Urinary bladder (tissue), 4 donors: ENCODE data around the gene BABAM2. TPM values are rescaled to one million over a fixed set of nuclear protein-coding genes. Genes with fewer than 3 reads are reported as not detected.
A peak's percentile ranks its signal among the peaks of the same experiment; 100 is the strongest.

Experiments
- DNase-seq: peaks from one replicate; pipeline ENCODE4 v3.0.0-alpha.2; 2015; ENCODE audit errors: extremely low spot score
- H3K27ac ChIP-seq: one replicate; pipeline ENCODE4 v1.5.1; 2013; ENCODE audit warnings: low read depth, mild to moderate bottlenecking, moderate library complexity
- H3K36me3 ChIP-seq: one replicate; pipeline ENCODE4 v1.6.1; 2013; ENCODE audit warnings: mild to moderate bottlenecking, moderate library complexity; ENCODE audit not compliant: insufficient read depth
- H3K4me1 ChIP-seq: one replicate; pipeline ENCODE4 v1.6.1; 2013; ENCODE audit warnings: mild to moderate bottlenecking, moderate library complexity; ENCODE audit not compliant: insufficient read depth
- H3K4me3 ChIP-seq: one replicate; pipeline ENCODE4 v1.5.1; 2013; ENCODE audit warnings: low read depth, low read length
- WGBS: extraction: QIAGEN DNeasy Blood & Tissue Kit; methylation state at CpG from one replicate; pipeline ENCODE4 v1.1.7; 2013; 5-methylcytosine and 5-hydroxymethylcytosine counted together
- polyA plus RNA-seq: library from polyadenylated mRNA; stranded (reverse); fragments of 200-250 nt; gene quantifications from one replicate; pipeline ENCODE4 v1.2.3, GENCODE V29; 2013
- total RNA-seq: library from RNA; depleted of rRNA; stranded (reverse); fragments of >200 nt; gene quantifications from one replicate; pipeline ENCODE4 v1.2.3, GENCODE V29; 2014
- donor health status: healthy with polysubstance abuse.
- donor health status: healthy.

The BABAM2 gene
- total and polyA plus RNA-seq, 2 donors, result 37.0 to 40.6 TPM

DNA sequence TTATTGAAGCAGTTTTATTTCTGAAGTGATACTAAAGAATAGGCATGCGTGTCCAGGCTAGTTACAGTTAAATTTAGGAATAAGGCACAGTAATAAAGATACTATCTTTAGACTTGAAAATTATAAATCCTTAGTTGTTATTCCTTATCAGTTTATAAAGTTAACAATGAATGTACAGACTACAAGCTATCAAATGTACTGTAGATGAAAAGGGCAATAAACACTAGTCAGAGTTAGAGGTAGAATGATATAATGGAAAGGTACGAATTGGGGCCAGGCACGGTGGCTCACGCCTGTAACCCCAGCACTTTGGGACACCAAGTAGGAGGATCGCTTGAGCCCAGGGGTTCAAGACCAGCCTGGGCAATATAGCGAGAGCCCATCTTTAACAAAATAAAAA, 4.2 kb upstream of the BABAM2 start:
- 67% methylated on average over 6 of the region's 6 CpGs for WGBS
- H3K27ac ChIP-seq, result no peak overlapping the region
- no peaks in the 10 kb centered on the region for H3K4me1 ChIP-seq
- H3K4me3 ChIP-seq, result no peak overlapping the region
- H3K36me3 ChIP-seq, result no peaks in the 10 kb centered on the region
- no peak for DNase-seq

DNA sequence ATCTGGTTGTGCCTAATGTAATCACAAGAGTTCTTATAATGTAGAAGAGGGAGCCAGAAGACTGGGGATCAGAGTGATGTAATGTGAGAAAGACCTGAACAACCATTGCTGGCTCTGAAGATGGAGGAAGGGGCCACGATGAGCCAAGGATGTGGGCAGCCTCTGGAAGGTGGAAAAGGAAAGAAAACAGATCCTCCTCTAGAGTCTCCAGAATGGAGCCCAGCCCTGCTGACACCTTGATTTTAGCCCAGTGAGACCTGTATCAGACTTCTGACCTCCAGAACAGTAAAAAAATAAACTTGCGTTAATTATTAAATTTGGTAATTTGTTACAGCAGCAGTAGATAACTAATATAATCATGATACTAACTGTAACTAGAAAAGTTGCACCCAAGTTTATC, 3.4 kb upstream of the BABAM2 start:
- no peaks in the 10 kb centered on the region for H3K36me3 ChIP-seq
- no peak for DNase-seq
- H3K4me3 ChIP-seq, result no peak overlapping the region
- no peaks in the 10 kb centered on the region for H3K4me1 ChIP-seq
- no peak overlapping the region for H3K27ac ChIP-seq
- 45% methylated on average over 2 of the region's 2 CpGs for WGBS

DNA sequence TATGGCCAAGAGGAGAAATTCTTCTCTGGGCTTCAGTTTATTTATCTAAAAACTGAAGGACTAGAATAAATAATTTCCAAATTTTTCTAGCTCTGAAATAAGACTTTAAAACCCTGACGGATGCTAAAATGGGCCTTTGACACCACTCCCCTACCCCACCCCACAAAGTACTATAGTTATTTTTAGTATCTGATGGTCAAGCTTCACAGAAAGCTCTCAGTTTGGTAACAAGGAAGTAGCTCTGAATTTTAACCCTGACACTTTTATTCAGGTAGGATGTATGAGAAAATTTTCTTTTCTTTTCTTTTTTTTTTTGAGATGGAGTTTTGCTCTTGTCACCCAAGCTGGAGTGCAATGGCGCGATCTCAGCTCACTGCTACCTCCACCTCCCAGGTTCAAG, 2.7 kb upstream of the BABAM2 start:
- Histone ChIP-seq H3K4me1 (no peaks in the 10 kb centered on the region), H3K4me3 (no peak overlapping the region), H3K27ac (no peak overlapping the region), H3K36me3 (no peaks in the 10 kb centered on the region)
- no peak for DNase-seq
- 74% methylated on average over 3 of the region's 3 CpGs for WGBS

DNA sequence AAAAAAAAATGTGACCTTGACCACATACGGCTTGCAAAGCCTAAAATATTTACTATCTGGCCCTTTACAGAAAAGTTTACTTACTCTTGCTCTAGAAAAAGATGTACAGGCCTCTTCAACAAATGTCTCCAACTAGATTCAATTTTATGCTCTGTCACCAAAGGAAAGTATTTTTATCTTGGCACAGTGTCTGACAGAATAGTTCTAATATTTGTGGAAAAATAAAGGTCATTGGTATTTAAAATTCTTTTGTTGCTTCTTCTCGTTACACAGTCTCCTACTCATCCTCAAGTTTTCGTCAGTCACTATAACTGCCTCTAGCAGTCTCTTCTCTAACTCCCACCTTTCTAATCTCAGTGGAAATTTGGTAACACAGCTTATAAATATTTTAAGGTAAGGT, 1.7 kb upstream of the BABAM2 start:
- Histone ChIP-seq H3K4me1 (no peaks in the 10 kb centered on the region), H3K27ac (no peak overlapping the region), H3K4me3 (no peak overlapping the region), H3K36me3 (no peaks in the 10 kb centered on the region)
- WGBS, result 43% methylated on average over 3 of the region's 3 CpGs
- DNase-seq, result no peak

DNA sequence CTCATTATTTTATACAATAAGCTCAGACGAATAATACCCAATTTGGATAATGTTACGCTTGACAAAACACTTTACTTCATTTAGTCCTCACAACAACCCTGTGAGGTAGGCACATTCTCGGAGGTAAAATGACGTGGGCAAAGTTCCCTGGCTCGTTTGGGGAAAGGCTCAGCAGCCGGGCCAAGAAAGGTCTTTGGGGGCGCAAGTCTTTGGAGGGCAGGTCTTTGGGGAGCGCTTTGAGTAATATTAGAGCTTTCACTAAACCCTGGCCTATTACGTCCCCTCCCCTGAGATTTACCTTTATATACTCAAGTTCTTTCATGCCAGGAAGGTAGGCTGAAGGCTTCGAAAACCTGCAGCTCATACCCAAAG, 769 bp upstream of the BABAM2 start:
- peak overlapping the region; percentile 92 for H3K27ac ChIP-seq
- H3K36me3 ChIP-seq, result no peaks in the 10 kb centered on the region
- DNase-seq, result no peak
- 19% methylated on average over 10 of the region's 10 CpGs for WGBS
- peak overlapping the region; percentile 56 for H3K4me3 ChIP-seq
- H3K4me1 ChIP-seq, result no peaks in the 10 kb centered on the region

DNA sequence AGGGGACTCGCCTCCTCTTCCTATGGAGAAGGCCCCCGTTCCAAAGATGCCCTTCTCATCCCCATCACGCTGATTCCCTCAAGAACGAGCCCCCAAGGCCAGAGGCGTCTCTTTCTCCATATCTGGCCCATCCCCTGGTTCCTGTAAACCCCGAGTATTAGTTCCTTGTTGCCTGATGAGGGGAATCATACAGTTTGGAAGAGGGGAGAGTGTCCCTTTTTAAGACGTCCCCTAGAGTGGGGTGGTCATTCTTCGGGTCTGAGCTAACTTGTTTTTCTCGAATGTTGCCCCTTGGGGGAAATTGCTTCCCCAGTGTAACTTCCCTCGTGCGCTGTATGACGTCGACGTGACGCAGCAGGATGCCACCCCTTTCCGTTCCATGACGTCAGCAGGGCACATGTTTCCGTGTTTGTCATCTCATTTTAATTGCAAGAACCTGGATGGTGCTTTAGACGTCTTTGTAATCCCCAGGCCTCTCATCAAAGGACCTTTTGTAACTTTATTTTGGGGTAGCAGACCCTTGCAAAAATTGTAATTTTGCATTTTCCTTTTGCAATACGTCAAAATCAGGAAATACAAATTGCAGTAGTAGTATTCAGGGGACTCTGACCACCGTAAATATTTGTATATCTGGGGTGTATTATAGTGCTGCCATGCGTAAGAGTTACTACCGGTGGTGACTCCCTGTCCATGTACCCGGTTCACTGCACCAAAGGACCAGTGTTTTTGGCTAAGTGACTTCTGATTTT, 569 bp downstream of the BABAM2 start:
- Histone ChIP-seq H3K4me3 (peak overlapping the region; percentile 56), H3K27ac (peak overlapping the region; percentile 80), H3K4me1 (no peaks in the 10 kb centered on the region), H3K36me3 (no peaks in the 10 kb centered on the region)
- WGBS, result 17% methylated on average over 24 of the region's 24 CpGs
- DNase-seq, result peak; percentile 66

DNA sequence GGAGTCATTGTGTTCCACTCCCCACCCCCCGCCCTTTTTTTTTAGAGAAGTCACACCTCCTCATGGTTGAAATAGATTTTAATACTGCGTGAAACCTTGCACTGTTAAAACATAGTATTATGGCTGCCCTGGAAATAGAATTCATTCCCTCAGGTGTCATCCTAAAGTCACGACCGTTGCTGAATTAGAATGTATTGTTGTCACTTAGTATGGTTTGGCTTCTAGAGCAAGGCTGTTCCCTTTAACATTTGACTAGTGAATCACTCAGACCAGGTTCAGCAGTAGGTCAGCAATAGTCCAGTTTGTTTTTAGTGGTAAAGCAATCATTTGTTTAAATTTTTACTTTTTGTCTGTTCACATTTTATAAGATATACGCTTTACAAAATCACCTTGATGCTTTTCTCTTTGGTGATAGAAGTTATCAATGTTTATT, 1.2 kb downstream of the BABAM2 start:
- Histone ChIP-seq H3K27ac (no peak overlapping the region), H3K4me1 (no peaks in the 10 kb centered on the region), H3K36me3 (no peaks in the 10 kb centered on the region), H3K4me3 (no peak overlapping the region)
- 84% methylated on average over 5 of the region's 5 CpGs for WGBS
- DNase-seq, result no peak

DNA sequence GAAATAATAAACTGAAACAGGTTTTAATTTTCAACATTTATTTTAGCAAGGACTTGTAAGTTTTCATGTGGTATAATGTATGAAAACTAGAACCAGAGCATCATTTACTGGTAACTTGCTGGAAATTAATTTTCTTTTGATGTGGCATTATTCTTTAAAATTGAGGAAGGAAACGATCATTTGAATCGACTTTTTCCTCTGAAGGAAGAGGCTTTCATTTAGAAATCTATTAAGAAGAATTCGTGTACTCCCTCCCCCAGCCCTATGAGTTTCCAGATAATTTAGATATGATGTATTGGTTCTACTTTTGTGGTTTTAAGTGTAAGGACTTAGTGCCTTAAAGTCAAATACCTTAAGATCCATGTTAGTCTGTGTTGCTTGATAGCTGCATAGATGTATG, 2.5 kb downstream of the BABAM2 start:
- DNase-seq, result no peak
- Histone ChIP-seq H3K4me1 (no peaks in the 10 kb centered on the region), H3K36me3 (no peaks in the 10 kb centered on the region), H3K27ac (no peak overlapping the region), H3K4me3 (no peak overlapping the region)
- WGBS, result 74% methylated on average over 3 of the region's 3 CpGs

DNA sequence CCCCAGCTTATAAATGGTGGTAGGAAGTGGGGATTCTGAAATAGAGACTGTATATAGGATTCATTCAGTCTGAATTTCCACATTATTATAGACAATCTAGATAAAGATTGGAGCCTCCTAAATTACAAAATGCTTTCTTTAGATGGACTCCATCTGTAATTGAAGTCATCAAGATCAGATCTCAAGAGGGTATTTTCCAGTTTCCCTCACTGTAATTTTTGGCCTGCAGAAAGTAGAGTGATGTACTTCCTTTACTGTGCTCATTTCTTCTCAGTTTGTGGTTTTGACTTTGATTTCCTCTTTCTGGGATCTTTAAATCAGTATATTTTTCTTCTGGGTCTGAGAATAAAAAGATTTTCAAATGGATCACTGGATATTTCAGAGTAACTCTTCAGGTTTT, 7.2 kb downstream of the BABAM2 start:
- DNase-seq, result no peak
- H3K27ac ChIP-seq, result no peak overlapping the region
- no peaks in the 10 kb centered on the region for H3K4me1 ChIP-seq
- H3K4me3 ChIP-seq, result no peak overlapping the region
- no peaks in the 10 kb centered on the region for H3K36me3 ChIP-seq

DNA sequence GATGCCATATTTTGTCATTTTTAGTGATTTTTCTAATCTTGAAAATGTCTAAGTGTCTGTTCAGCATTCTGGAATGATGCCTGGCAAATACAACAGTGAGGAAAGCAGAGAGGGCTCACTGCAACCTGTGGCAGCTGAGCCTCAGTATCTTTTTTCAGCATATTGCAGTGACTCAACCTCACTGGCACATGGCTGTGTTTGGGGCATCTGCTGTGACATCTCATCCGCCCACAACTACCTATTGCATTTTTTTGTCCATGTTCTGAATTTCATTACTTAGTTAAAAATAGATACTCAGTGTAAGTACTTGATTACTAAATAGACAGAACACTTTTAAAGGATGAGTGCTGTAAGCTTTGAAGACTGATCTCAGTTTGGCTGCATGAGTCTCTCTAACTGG, 10.7 kb downstream of the BABAM2 start:
- H3K36me3 ChIP-seq, result no peaks in the 10 kb centered on the region
- no peaks in the 10 kb centered on the region for H3K4me1 ChIP-seq
- no peak for DNase-seq
- WGBS, result 91% methylated on average over 1 of the region's 1 CpG
- no peak overlapping the region for H3K4me3 ChIP-seq
- no peak overlapping the region for H3K27ac ChIP-seq

DNA sequence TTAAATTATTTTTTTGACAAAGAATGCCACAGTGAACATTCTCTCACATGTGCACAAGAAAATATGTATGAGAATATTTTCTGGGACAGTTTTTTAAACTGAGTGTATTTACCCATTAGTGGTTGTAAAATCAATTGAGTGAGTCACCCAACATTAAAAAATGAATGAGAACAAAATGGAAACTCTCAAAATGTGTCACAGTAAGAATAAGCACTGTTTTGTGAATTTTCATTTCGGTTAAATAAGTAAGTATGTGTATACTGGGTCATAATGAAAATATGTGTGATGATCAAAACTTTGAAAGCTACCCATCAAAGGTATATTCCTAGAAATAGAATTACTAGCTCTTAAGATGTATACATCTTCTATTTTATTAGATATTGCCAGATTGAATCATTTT, 11.6 kb downstream of the BABAM2 start:
- H3K36me3 ChIP-seq, result no peaks in the 10 kb centered on the region
- H3K27ac ChIP-seq, result no peak overlapping the region
- DNase-seq, result no peak
- no peaks in the 10 kb centered on the region for H3K4me1 ChIP-seq
- H3K4me3 ChIP-seq, result no peak overlapping the region
- 92% methylated on average over 1 of the region's 1 CpG for WGBS

DNA sequence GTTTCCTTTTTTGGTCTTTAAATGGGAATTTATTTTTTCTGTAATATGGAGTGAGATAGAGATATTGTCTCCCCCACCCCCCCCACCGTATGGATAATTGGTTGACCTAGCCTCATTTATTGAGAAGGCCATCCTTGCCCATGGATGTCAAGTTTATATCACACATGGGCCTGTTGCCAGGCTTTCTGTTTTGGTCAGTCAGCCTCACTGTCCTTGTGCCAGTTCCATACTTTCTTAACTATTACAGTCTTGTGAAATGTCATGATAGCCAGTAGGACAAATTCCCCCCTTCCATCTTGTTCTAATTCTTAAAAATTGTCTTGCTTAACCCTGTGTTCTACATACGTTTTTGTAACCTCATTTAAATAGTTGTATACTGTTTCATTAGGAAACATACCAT, 12.5 kb downstream of the BABAM2 start:
- no peak for DNase-seq
- whole genome bisulfite sequencing, result 78% methylated on average over 2 of the region's 2 CpGs
- Histone ChIP-seq H3K27ac (no peak overlapping the region), H3K36me3 (no peaks in the 10 kb centered on the region), H3K4me3 (no peak overlapping the region), H3K4me1 (no peaks in the 10 kb centered on the region)

DNA sequence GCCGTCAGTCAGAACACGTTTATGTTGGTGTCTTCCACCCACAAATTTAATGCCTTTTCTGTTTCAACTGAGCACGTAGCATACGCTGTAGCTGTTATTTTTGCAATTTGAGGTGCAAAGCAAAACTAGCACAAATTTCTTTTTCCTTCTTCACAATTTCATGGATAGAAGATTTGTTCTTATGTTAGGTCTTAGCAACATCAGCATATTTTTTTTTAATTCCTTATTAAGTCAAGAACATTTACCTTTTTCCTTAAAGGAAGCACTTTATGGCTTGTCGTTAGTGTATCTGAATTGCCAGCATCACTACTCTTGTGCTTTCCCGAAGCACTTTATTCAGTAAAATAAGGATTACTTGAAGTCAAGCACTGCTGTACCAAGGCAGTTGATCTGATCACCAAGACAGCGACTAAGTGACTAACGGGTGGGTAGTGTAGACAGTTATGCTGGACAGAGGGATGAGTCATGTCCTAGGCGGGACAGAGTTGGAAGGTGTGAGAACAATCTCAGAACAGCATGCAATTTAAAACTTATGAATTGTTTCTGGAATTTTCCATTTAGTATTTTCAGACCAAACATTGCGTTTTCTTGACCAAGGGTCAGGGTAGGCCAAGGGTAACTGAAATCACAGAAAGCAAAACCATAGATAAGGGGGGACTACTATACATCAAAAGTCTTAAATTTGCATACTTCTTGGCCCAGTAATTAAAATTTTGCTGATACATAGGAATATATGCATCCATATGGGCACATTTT, 13.3 kb downstream of the BABAM2 start:
- 92% methylated on average over 10 of the region's 10 CpGs for WGBS

DNA sequence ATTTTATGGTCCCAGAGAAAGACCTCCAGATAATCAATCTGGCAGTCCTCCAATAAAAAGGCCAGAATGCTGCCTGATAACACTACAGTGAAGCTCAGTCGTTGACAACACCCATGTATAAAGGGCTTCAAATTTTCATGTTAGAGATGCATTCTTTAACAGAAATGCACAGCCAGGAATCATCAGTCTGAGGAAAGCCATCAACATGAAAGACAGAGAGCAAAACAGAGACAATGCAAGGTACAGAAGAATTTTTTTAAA, 13.8 kb downstream of the BABAM2 start:
- Histone ChIP-seq H3K27ac (no peak overlapping the region), H3K36me3 (no peaks in the 10 kb centered on the region), H3K4me1 (no peaks in the 10 kb centered on the region), H3K4me3 (no peak overlapping the region)
- DNase-seq, result no peak
- 80% methylated on average over 1 of the region's 1 CpG for WGBS

More for the DNA sequence above, 13.3 kb downstream of the BABAM2 start:
- Histone ChIP-seq H3K27ac (no peak overlapping the region), H3K4me1 (no peaks in the 10 kb centered on the region), H3K36me3 (no peaks in the 10 kb centered on the region), H3K4me3 (no peak overlapping the region)
- no peak for DNase-seq
